HG02571 (cell line): ENCODE measurements around the gene PRR23A.

Source experiments
- ATAC-seq: cut with Tn5 transposase; IDR thresholded peaks from one replicate; pipeline ENCODE4 v1.9.1; 2021; ENCODE audit warnings: mild to moderate bottlenecking, moderate library complexity; ENCODE audit not compliant: unreplicated experiment

The PRR23A gene

GRCh38 chr3:138974462-138974861, 31.6 kb downstream of the PRR23A start:
- ATAC-seq, result no peak

DNA sequence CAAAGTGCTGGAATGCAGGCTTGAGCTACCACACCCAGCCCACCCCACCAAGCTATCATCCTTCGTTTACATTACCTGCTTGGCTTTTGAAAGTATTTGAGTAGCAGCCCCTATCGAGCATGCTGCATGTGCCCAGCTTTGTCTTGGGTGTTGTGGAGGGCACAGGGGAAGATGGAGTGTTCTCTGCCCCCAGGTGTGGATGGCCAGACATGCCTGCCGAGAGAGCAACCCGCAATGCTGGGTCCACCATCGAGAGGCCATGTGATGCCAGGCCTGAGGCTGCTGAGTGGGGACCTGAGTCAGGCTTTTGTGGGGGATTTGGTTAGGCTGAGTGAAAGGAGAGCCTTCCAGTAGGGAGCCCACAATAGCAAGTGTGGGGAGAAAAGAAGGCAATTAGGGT, 33.1 kb downstream of the PRR23A start:
- no peak for ATAC-seq

GRCh38 chr3:138971766-138972320, 34.2 kb downstream of the PRR23A start:
- ATAC-seq, result no peak

- ATAC-seq, result no peak
Observed at GRCh38 chr3:138964923-138965322, 41.1 kb downstream of the PRR23A start.

- no peak for ATAC-seq
Observed at GRCh38 chr3:138964264-138964663, 41.8 kb downstream of the PRR23A start.

DNA sequence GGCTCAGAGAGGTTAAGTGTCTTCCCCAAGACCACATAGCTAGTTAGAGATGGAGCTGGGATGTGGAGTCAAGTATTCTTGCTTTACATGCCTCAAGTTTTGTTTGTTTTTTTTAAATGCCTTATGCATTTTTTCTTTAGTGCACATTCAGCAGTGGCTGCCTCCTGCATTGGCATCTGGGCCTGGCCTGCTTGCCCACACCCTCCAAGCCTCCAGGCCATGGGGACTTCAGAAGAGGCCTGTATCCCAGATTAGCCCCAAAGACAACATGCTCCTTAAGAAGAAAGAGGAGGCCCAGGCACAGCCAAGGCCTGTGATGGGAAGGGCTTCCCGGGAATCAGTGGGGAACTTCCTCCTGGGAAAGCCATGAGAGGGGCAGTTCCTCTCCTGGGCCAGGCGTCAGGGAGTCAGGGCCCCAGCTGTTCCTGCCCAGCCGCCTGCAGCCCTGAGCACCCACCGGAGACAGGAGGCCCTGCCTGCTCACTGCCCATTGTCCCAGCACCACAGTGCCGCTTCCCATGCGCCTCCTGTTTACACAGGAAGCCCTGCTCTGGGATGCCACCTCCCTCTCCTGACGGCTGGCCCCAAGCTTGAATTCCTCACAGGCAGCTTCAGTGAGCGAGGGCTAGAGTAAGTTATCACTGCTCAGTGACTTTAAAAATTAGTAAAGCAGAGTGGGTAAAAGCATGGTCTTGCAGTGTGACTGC, 43.1 kb downstream of the PRR23A start:
- no peak for ATAC-seq

DNA sequence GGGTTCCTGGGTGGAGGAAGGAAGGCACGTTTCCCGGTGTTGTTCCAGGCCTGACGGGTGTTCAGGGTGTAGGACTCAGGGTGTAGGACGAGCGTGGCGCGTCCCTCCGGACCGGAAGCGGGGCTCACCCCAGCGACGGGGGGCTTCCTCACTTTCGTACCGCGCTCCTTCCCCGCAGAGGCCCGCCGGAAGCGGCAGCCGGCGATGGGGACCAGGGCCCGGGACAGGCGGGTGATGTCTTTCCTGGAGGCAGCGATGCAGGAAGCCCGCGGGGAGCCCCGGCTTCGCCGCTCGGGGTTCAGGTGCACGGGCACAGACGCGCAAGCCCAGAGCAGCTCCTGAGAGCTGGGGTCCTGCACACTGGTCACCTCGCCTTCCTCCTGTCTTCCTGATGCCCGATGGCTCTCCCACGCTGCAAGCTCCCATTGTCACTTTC, 45.6 kb downstream of the PRR23A start:
- ATAC-seq, result no peak
